ENCODE measurements around the gene COA1.

DNA sequence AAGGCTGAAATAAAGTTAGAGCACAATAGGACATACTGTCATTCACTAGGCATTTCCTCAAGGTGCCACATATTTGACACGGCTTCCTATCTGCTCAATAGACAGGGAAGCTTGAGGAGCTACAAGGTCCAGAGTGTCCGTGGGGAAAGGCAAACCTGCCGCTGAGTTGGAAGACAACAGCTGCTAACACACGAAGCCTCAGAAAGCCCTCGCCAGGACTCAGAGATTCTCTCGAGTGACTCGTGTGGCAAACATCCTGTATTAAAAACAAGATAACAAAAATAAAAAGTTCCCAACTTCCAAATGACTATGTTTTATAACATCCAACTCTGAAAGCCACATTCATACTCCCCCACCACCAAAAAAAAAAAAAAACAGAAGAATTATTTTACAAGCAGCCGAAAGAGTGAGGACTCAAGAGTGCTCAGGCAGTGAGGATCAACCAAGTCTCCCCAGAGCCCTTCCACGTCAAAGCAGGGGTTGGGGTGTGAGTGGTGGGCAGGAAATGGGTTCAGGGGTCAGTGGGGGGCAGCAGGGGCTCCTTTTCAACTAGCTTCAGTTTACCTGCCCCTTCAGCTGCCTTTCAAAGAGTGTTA lies 78.8 kb downstream of the COA1 start:
- TF ChIP-seq GATA2 (IDR thresholded peaks at IDR 0.05; ENCODE audit: low read depth, low read length) (no peak), GATA3 (IDR thresholded peaks at IDR 0.05; ENCODE audit: low read depth, low read length) (no peak)
